Rectal smooth muscle tissue (tissue), 1 donor: ENCODE data around the gene CHTOP.

Source experiments
- H3K27ac ChIP-seq: one replicate; pipeline ENCODE4 v1.7.0; 2013; ENCODE audit warnings: low read depth, low read length, inconsistent platforms
- H3K27me3 ChIP-seq: one replicate; pipeline ENCODE4 v1.7.0; 2013; ENCODE audit warnings: low read length; ENCODE audit not compliant: control insufficient read depth, insufficient read depth
- H3K36me3 ChIP-seq: one replicate; pipeline ENCODE4 v1.7.0; 2013; ENCODE audit warnings: low read length; ENCODE audit not compliant: control insufficient read depth, insufficient read depth
- H3K4me1 ChIP-seq: one replicate; pipeline ENCODE4 v1.7.0; 2013; ENCODE audit warnings: low read length; ENCODE audit not compliant: control insufficient read depth, insufficient read depth
- H3K4me3 ChIP-seq: one replicate; pipeline ENCODE4 v1.7.0; 2013; ENCODE audit warnings: low read length
- H3K9ac ChIP-seq: one replicate; pipeline ENCODE4 v1.7.0; 2013; ENCODE audit warnings: low read length

CHTOP gene

GRCh38 chr1:153642161-153642560 lies 8.3 kb downstream of the CHTOP start:
- Histone ChIP-seq H3K4me1 (peaks cover 2% of the 10 kb centered on the region), H3K27me3 (no peaks in the 10 kb centered on the region), H3K36me3 (peaks cover 60% of the 10 kb centered on the region), H3K4me3 (no peak overlapping the region), H3K9ac (no peak overlapping the region), H3K27ac (no peak overlapping the region)

DNA sequence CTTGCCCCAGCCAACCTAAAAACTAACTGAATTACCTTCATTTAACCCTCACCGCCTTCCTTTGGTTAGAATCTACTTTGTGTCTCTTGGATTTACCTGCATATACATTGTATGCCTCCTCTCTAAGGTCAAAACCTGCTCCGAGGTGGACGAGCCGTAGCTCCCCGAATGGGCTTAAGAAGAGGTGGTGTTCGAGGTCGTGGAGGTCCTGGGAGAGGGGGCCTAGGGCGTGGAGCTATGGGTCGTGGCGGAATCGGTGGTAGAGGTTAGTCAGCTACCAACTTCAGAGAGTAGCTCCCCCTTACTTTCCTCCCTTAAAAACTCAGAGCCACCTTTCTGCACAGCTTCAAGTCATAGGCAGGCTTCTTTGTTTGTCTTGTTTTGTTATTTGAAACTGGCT lies 9.2 kb downstream of the CHTOP start:
- H3K4me1 ChIP-seq, result peaks cover 2% of the 10 kb centered on the region
- peaks cover 55% of the 10 kb centered on the region for H3K36me3 ChIP-seq
- H3K27ac ChIP-seq, result no peak overlapping the region
- H3K9ac ChIP-seq, result no peak overlapping the region
- no peaks in the 10 kb centered on the region for H3K27me3 ChIP-seq
- H3K4me3 ChIP-seq, result no peak overlapping the region

DNA sequence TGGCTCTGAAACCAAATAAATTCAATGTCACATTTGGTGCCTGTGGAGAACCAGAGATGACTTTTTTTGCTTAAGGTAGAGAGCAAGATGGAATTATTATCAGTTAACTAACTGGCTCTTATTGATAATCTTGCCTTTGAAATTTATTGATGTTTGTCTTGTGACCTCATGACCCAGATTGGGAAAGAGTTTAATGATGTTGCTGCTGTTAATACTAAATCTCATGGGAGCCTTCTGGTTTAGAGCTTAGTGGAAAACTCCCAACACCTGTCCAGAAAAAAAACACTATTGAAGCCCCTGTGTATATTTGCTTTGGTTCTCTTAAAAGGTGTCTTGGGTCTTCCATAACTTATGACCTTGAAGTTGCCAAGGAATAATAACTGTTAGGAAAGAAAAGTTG lies 9.9 kb downstream of the CHTOP start:
- Histone ChIP-seq H3K4me1 (peaks cover 2% of the 10 kb centered on the region), H3K36me3 (peaks cover 50% of the 10 kb centered on the region)

DNA sequence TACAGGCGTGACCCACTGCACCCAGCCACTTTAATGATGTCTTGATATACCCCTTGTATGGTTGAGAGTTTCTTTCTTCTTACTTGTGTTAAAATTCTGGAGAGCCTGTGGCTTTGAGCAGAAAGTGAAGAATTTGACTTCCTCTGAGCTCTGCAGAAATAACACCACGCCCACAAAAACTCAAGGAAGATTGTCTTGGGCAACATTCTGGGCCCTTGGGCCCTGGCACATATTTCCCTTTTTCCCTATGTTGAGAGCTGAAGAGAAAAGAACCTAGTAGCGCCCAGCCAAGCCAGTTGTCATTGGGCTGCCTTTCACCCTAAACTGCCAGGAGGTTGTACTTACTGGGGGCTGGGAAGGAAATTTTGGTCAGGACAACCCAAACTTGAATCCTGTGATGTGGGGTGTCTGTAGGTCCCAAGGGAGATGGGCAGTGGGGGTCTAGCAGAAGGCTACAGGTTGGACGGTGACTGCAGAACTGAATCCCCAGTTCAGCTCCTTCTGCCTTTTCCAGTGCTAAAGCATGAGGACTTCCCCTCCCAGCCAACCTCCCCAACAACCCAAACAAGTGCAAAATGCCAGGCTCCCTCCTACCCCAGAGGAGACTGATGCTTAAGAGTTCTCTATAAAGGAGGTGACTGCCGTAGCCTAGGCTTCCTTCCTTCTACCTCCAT lies 12.9 kb downstream of the CHTOP start:
- Histone ChIP-seq H3K4me1 (peaks cover 2% of the 10 kb centered on the region), H3K9ac (no peak overlapping the region), H3K27ac (no peak overlapping the region)

More for the DNA sequence above, 9.9 kb downstream of the CHTOP start:
- Histone ChIP-seq H3K9ac (no peak overlapping the region), H3K4me3 (no peak overlapping the region), H3K27ac (no peak overlapping the region), H3K27me3 (no peaks in the 10 kb centered on the region)

DNA sequence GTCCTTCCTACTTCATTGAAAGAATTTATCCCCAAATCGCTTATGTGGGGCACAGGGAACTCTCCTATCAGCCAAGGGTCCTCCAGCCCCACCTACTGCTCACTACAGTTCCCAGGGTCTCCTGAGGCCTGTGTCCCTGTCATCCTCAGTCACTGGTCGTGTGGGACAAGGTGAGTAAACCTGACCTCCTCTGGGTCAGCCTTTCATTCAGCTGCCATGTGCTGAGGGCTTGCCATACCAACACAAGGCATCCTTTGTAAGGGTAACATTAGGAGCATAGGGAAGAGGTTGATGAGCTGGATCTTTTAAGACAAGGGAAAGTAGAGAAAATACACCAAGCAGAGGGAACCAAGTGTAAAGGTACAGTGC lies 13.5 kb downstream of the CHTOP start:
- Histone ChIP-seq H3K9ac (no peak overlapping the region), H3K27ac (no peak overlapping the region), H3K27me3 (no peaks in the 10 kb centered on the region), H3K36me3 (peaks cover 30% of the 10 kb centered on the region), H3K4me1 (peaks cover 2% of the 10 kb centered on the region), H3K4me3 (no peak overlapping the region)

More for the DNA sequence above, 12.9 kb downstream of the CHTOP start:
- Histone ChIP-seq H3K36me3 (peaks cover 35% of the 10 kb centered on the region), H3K4me3 (no peak overlapping the region), H3K27me3 (no peaks in the 10 kb centered on the region)

DNA sequence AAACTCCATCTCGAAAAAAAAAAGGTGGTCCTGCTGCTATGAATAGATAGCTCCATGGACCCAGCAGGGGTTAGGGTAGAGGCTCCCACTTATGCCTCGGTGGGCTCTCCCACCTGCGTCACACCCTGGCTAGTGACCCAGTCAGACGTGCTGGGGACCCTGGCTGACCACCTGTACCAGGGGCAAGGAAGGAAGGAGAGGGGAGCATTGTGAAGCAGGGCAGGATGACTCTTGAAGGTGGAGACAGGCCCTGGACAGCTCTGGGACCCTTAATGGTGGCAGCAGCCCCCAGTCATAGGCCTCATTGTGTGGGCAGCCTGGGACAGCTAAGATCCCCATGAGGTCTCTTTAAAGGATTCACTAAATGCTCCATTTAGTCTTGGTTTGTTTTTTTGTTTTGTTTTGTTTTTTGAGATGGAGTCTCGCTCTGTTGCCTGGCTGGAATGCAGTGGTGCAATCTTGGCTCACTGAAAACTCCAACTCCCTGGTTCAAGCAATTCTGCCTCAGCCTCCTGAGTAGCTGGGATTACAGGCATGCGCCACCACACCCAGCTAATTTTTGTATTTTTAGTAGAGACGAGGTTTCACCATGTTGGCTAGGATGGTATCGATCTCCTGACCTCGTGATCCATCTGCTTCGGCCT lies 14.3 kb downstream of the CHTOP start:
- no peak overlapping the region for H3K27ac ChIP-seq
- peaks cover 22% of the 10 kb centered on the region for H3K36me3 ChIP-seq
- H3K4me1 ChIP-seq, result peaks cover 2% of the 10 kb centered on the region
- no peaks in the 10 kb centered on the region for H3K27me3 ChIP-seq
- H3K4me3 ChIP-seq, result no peak overlapping the region
- H3K9ac ChIP-seq, result no peak overlapping the region

- Histone ChIP-seq H3K4me1 (no peaks in the 10 kb centered on the region), H3K36me3 (peaks cover 13% of the 10 kb centered on the region), H3K9ac (no peak overlapping the region), H3K27me3 (no peaks in the 10 kb centered on the region), H3K27ac (no peak overlapping the region), H3K4me3 (no peak overlapping the region)
These were observed 15.4 kb downstream of the CHTOP start for GRCh38 chr1:153649137-153649862.

DNA sequence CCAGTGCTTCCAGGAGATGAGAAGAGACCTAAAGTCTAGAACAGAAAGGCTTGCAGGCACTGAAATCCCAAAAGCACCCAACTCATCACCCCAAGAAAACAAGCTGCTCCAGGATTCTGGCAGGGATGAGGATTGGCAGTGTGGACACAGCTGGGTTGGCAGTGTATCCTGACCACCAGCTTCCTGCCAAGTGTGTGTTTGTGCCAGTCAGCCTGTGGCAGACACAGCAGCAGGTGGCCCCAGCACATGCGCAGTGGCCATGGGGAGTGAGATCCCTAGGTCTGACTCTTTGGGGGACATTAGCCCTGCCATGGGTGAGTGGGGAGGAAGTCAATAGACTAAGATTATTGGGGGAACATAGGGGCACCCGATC lies 16.0 kb downstream of the CHTOP start:
- Histone ChIP-seq H3K36me3 (peaks cover 11% of the 10 kb centered on the region), H3K9ac (no peak overlapping the region), H3K4me3 (no peak overlapping the region), H3K27ac (no peak overlapping the region), H3K27me3 (no peaks in the 10 kb centered on the region), H3K4me1 (no peaks in the 10 kb centered on the region)

DNA sequence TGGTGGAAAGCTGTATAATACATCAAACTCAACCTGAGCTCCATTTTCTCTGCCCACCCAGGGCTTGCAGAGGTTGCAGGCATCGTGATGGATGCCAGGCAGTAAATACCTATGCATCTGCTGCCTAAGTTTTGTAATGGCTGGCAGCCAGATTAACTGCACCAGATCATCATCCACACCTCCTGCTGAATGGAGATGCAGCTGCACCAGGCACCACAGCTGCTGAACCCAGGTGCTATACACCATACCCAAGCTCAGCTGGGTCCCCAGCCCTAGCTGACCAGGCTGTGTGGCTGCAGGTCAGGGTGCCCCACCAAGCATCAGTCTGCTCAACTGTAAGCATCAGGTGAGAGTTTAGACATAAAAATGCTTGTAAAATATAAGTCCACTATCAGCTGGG lies 17.9 kb downstream of the CHTOP start:
- H3K36me3 ChIP-seq, result no peaks in the 10 kb centered on the region
- H3K27me3 ChIP-seq, result no peaks in the 10 kb centered on the region
- no peaks in the 10 kb centered on the region for H3K4me1 ChIP-seq
- no peak overlapping the region for H3K4me3 ChIP-seq
- no peak overlapping the region for H3K9ac ChIP-seq
- no peak overlapping the region for H3K27ac ChIP-seq

DNA sequence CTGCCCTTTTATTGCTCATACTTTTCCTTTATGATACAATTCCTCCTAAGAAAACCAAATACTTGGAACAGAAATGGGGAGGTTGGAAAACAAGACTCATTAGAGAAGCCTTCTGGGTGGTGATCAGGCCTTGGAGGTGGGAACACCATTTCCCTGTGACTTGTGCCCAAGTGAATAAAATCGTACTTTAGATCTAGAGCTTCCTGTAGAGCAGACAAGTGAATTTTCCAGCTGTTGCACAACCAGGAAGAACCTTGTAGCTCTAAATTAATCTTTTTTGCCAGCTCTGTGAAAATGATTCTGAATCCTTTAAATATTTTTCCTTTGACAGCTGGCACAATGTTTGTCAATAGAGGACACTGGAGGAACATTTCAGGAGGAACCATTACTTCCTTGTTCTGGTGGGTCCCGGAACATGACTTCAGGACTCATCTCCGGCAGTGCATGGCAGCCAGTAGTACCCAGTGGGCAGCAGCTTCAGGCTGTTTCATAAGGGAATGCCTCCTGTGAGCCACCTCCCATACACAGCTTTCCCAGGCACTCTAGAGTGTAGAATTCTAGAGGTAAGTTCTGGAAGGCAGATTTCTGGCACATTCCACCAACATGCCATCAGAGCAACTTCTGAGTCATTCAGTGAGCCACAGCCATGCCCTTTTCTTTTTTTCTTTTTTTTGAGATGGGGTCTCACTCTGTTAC lies 19.1 kb downstream of the CHTOP start:
- H3K27me3 ChIP-seq, result no peaks in the 10 kb centered on the region
- no peak overlapping the region for H3K27ac ChIP-seq

DNA sequence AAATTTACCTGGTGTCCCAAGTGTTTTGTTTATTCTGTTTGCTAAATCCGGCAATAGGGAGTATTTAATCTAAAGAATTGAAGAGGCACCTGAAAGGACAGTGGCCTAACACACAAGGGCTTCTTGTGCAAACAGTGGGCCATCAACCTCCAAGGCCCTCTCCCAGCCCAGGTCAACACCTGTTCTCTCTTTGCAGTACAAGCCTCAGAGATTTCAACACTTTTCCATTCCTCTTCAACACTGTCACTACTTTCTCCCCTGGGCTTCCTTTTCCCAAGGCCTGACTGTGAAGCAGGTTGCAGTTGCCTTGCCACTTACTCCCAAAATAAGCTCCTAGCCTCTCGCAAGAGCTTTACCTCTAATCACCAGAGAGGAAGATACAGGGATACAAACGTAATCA lies 21.5 kb downstream of the CHTOP start:
- Histone ChIP-seq H3K36me3 (no peaks in the 10 kb centered on the region), H3K27ac (no peak overlapping the region), H3K9ac (no peak overlapping the region), H3K4me1 (peaks cover 6% of the 10 kb centered on the region), H3K27me3 (no peaks in the 10 kb centered on the region), H3K4me3 (no peak overlapping the region)

More for the DNA sequence above, 19.1 kb downstream of the CHTOP start:
- Histone ChIP-seq H3K4me1 (no peaks in the 10 kb centered on the region), H3K9ac (no peak overlapping the region), H3K4me3 (no peak overlapping the region), H3K36me3 (no peaks in the 10 kb centered on the region)

DNA sequence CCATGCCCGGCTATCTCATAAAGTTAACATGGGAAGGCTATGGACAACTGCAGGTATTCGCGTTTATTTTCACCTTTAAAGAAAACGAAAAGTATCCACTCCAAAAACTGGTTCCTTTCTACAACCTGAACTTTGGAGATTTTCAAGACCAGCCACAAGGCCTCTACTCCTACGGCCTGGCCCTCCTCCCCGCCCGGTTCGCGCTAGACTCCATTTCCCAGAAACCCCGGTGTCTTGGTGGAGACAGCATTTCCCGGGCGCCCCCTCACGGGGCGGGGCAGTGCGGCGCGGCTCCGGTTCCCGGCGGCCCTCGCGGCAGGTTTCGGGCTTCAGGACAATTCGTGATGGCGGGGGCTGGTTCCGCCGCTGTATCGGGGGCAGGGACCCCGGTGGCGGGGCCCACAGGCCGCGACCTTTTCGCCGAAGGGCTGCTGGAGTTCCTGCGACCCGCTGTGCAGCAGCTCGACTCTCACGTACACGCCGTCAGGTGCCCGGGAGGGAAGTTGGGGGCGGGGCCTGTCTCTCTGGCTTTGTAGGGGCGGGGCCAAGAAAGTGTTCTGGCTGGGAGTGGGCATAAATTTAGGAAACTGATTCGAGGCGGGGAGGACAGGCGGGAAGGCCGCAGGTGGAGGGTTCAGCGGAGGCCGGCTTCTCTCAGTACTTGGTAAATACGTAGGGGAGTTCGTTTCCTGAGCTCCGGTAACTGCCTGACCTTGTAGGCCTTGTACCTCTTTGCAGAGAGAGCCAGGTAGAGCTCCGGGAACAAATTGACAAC lies 24.7 kb downstream of the CHTOP start, which contains the start of gene SNAPIN:
SNAPIN (plus strand) TSS at position 304 of the 775 bp plus-strand sequence; CDS start at position 345, 41 bp downstream.
- peak within 1 kb of the TSS; percentile 81 for H3K4me3 ChIP-seq
- peak within 1 kb of the TSS; percentile 91 for H3K27ac ChIP-seq
- peaks cover 6% of the 10 kb centered on the region for H3K4me1 ChIP-seq
- no peaks in the 10 kb centered on the region for H3K27me3 ChIP-seq
- H3K36me3 ChIP-seq, result peaks cover 18% of the 10 kb centered on the region
- H3K9ac ChIP-seq, result peak within 1 kb of the TSS; percentile 20
